ENCODE measurements around the gene STK10.

Gene STK10

GRCh38 chr5:172082180-172082579 is 105.8 kb downstream of the STK10 start:
- no peak for DNase-seq

- no peak for DNase-seq
Observed at GRCh38 chr5:172079876-172080275, 108.1 kb downstream of the STK10 start.

- no peak for DNase-seq
Observed at GRCh38 chr5:172078726-172079345, 109.2 kb downstream of the STK10 start.

- DNase-seq = no peak
Observed at GRCh38 chr5:172077664-172078425, 110.2 kb downstream of the STK10 start.

GRCh38 chr5:172076761-172077244 is 111.2 kb downstream of the STK10 start:
- DNase-seq = no peak

- DNase-seq = no peak
Observed at GRCh38 chr5:172075656-172076055, 112.4 kb downstream of the STK10 start.

GRCh38 chr5:172074896-172075295 is 113.1 kb downstream of the STK10 start:
- no peak for DNase-seq

GRCh38 chr5:172071309-172071875 is 116.6 kb downstream of the STK10 start:
- no peak for DNase-seq

- DNase-seq = no peak
Observed at GRCh38 chr5:172065431-172066065, 122.5 kb downstream of the STK10 start.

GRCh38 chr5:172064766-172065165 is 123.3 kb downstream of the STK10 start:
- no peak for DNase-seq

GRCh38 chr5:172064358-172064757 is 123.7 kb downstream of the STK10 start:
- no peak for DNase-seq

GRCh38 chr5:172063463-172064235 is 124.4 kb downstream of the STK10 start:
- DNase-seq = no peak

- DNase-seq = no peak
Observed at GRCh38 chr5:172059661-172060100, 128.3 kb downstream of the STK10 start.

- no peak for DNase-seq
Observed at GRCh38 chr5:172058088-172058487, 129.9 kb downstream of the STK10 start.

GRCh38 chr5:172055996-172056395 is 132.0 kb downstream of the STK10 start:
- DNase-seq = no peak

GRCh38 chr5:172055421-172055820 is 132.6 kb downstream of the STK10 start:
- no peak for DNase-seq

- no peak for DNase-seq
Observed at GRCh38 chr5:172054611-172055153, 133.3 kb downstream of the STK10 start.

- no peak for DNase-seq
Observed at GRCh38 chr5:172052450-172053236, 135.4 kb downstream of the STK10 start.

GRCh38 chr5:172051643-172052339 is 136.2 kb downstream of the STK10 start:
- no peak for DNase-seq

- no peak for DNase-seq
Observed at GRCh38 chr5:172050080-172050479, 137.9 kb downstream of the STK10 start.

- DNase-seq = no peak
Observed at GRCh38 chr5:172049226-172049796, 138.7 kb downstream of the STK10 start.

Measured in amniotic stem cell (primary cell).